Measurements from ENCODE around the gene LRRC4C. TPM values are rescaled to one million over a fixed set of nuclear protein-coding genes. Genes with fewer than 3 reads are reported as not detected.

Gene LRRC4C
- total RNA-seq, 2 donors from 2014 or later, result 0.84 to 0.95 TPM

DNA sequence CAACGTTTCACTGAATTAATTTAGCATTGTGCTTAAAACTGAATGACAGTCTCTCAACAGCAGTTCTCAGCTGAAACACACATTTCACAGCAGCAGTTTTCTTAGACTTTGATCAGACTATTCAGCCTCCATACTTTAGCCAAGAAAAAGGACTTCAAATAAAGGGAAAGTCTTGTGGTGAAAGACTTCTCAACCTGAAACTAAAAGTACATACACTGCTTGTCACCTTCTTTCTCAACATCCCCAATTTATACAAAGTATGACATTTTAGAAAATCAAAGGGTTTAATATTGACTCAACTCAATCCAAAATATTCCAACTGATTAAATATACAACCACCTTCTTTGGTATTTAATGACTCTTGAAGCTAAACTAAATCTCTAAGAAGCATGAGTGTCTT is 419.0 kb downstream of the LRRC4C start:
- Histone ChIP-seq H3K36me3 (ENCODE audit: control insufficient read depth, insufficient read depth, low read length) (no peaks in the 10 kb centered on the region), H3K4me1 (ENCODE audit: control insufficient read depth, insufficient read depth, low read length) (no peaks in the 10 kb centered on the region), H3K9ac (ENCODE audit: extremely low read depth, low read length, poor library complexity, severe bottlenecking) (no peak overlapping the region), H3K27me3 (ENCODE audit: control insufficient read depth, insufficient read depth, low read length, poor library complexity, severe bottlenecking) (no peaks in the 10 kb centered on the region), H3K9me3 (ENCODE audit: control insufficient read depth, low read length) (no peaks in the 10 kb centered on the region), H3K4me3 (ENCODE audit: low read length) (no peak overlapping the region), H3K27ac (ENCODE audit: low read depth, low read length) (no peak overlapping the region)
- TF ChIP-seq, protein P1, sequence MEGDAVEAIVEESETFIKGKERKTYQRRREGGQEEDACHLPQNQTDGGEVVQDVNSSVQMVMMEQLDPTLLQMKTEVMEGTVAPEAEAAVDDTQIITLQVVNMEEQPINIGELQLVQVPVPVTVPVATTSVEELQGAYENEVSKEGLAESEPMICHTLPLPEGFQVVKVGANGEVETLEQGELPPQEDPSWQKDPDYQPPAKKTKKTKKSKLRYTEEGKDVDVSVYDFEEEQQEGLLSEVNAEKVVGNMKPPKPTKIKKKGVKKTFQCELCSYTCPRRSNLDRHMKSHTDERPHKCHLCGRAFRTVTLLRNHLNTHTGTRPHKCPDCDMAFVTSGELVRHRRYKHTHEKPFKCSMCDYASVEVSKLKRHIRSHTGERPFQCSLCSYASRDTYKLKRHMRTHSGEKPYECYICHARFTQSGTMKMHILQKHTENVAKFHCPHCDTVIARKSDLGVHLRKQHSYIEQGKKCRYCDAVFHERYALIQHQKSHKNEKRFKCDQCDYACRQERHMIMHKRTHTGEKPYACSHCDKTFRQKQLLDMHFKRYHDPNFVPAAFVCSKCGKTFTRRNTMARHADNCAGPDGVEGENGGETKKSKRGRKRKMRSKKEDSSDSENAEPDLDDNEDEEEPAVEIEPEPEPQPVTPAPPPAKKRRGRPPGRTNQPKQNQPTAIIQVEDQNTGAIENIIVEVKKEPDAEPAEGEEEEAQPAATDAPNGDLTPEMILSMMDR (conservative IDR thresholded peaks at IDR 0.05), result no peak
- Mint-ChIP-seq H3K9me3 (no peaks in the 10 kb centered on the region), H3K4me3 (no peak overlapping the region), H3K4me1 (no peaks in the 10 kb centered on the region), H3K27ac (no peak overlapping the region), H3K27me3 (ENCODE audit: insufficient read depth) (no peaks in the 10 kb centered on the region), H3K36me3 (ENCODE audit: low read depth) (no peaks in the 10 kb centered on the region)
- DNase-seq, result no peak
- 78 to 85% methylated on average over 1 of the region's 1 CpG for WGBS, 2 experiments (ENCODE audit: insufficient coverage in 1 of 2, insufficient read length in 1 of 2)

DNA sequence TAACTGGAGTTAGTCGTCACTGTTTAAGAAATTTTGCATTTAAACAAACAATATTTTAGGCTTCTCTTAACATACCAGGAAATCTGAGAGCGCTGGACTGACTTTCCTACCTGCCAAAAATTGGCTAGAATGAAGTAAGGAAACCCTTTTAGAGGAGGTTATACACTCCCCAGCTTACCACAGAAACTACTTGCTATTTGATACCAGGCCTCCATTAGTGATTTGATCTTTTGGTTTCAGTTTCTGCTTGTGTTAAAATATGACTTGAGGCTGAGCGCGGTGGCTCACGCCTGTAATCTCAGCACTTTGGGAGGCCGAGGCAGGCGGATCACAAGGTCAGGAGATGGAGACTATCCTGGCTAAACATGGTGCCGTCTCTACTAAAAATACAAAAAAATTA is 419.9 kb downstream of the LRRC4C start:
- no peak overlapping the region for H3K4me3 Mint-ChIP-seq
- no peaks in the 10 kb centered on the region for H3K36me3 ChIP-seq (ENCODE audit: control insufficient read depth, insufficient read depth, low read length)
- H3K27ac ChIP-seq (ENCODE audit: low read depth, low read length), result no peak overlapping the region
- TF ChIP-seq, protein P1 (conservative IDR thresholded peaks at IDR 0.05), result no peak
- no peak overlapping the region for H3K27ac Mint-ChIP-seq
- H3K9me3 ChIP-seq (ENCODE audit: control insufficient read depth, low read length), result no peaks in the 10 kb centered on the region
- H3K27me3 ChIP-seq (ENCODE audit: control insufficient read depth, insufficient read depth, low read length, poor library complexity, severe bottlenecking), result no peaks in the 10 kb centered on the region
- H3K36me3 Mint-ChIP-seq (ENCODE audit: low read depth), result no peaks in the 10 kb centered on the region
- no peak overlapping the region for H3K9ac ChIP-seq (ENCODE audit: extremely low read depth, low read length, poor library complexity, severe bottlenecking)
- H3K4me1 ChIP-seq (ENCODE audit: control insufficient read depth, insufficient read depth, low read length), result no peaks in the 10 kb centered on the region
- H3K4me3 ChIP-seq (ENCODE audit: low read length), result no peak overlapping the region
- no peaks in the 10 kb centered on the region for H3K27me3 Mint-ChIP-seq (ENCODE audit: insufficient read depth)
- H3K9me3 Mint-ChIP-seq, result no peaks in the 10 kb centered on the region
- no peaks in the 10 kb centered on the region for H3K4me1 Mint-ChIP-seq
- 84 to 87% methylated on average over 5 to 8 of the region's 8 CpGs for WGBS, 2 experiments (ENCODE audit: insufficient coverage in 1 of 2, insufficient read length in 1 of 2)
- no peak for DNase-seq

DNA sequence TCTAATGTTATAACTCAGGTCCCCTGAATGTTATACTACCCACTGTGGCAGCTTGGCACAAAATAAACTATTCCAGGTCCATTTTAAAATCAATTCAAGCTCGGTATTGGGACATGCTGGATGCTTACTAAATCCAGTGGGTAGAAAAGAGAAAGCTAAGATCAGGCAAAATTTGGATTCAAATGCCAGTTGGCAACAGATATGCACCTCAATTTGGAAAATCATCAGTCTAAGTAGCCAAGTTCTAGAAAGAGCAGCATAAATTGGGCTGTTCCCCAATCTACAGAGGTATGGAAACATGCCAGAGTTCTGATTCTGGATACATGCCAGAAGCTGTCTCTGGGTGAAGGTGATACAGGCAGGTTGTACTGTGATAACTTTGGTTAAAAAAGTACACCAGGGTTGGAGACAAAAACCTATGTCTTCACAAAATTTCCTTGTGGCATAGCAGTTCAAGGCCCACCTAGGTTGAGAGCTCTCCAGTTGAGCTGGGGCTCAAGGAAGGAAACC is 427.8 kb downstream of the LRRC4C start:
- Histone ChIP-seq H3K4me3 (ENCODE audit: low read length) (no peak overlapping the region), H3K9me3 (ENCODE audit: control insufficient read depth, low read length) (no peaks in the 10 kb centered on the region), H3K9ac (ENCODE audit: extremely low read depth, low read length, poor library complexity, severe bottlenecking) (no peak overlapping the region), H3K27ac (ENCODE audit: low read depth, low read length) (no peak overlapping the region), H3K36me3 (ENCODE audit: control insufficient read depth, insufficient read depth, low read length) (no peaks in the 10 kb centered on the region), H3K27me3 (ENCODE audit: control insufficient read depth, insufficient read depth, low read length, poor library complexity, severe bottlenecking) (no peaks in the 10 kb centered on the region), H3K4me1 (ENCODE audit: control insufficient read depth, insufficient read depth, low read length) (no peaks in the 10 kb centered on the region)
- no peaks in the 10 kb centered on the region for H3K9me3 Mint-ChIP-seq
- H3K4me3 Mint-ChIP-seq, result no peak overlapping the region
- no peak overlapping the region for H3K27ac Mint-ChIP-seq
- TF ChIP-seq, protein P1 (conservative IDR thresholded peaks at IDR 0.05), result no peak
- no peaks in the 10 kb centered on the region for H3K36me3 Mint-ChIP-seq (ENCODE audit: low read depth)
- H3K27me3 Mint-ChIP-seq (ENCODE audit: insufficient read depth), result no peaks in the 10 kb centered on the region
- H3K4me1 Mint-ChIP-seq, result no peaks in the 10 kb centered on the region
- 90% methylated on average over 1 of the region's 1 CpG; no CpG with 5 or more reads in 1 of the 2 experiments for WGBS, 2 experiments (ENCODE audit: insufficient coverage in 1 of 2, insufficient read length in 1 of 2)
- DNase-seq, result no peak

All from endodermal cell (in vitro differentiated cells).